H54 (cell line): ENCODE data around the gene GIMAP7.
"Not testable (repeated sequence)": the region's sequence is repeated elsewhere in the genome, so short reads cannot be mapped to it uniquely, and the experiment has no call there.

Experiments used
- DNase-seq: peaks from one replicate; pipeline ENCODE4 v3.0.0; 2011; ENCODE audit warnings: low spot score, mixed read lengths; ENCODE audit not compliant: insufficient read length
- FAIRE-seq: peaks from 3 replicates; lab custom pipeline; 2011; peaks lifted over from hg19 to GRCh38; lab: Jason Lieb, UNC
- POLR2A ChIP-seq: IDR thresholded peaks from 2 replicates; pipeline ENCODE4 v1.6.1; 2011; ENCODE audit warnings: low read depth, mild to moderate bottlenecking, low read length

GIMAP7 gene

DNA sequence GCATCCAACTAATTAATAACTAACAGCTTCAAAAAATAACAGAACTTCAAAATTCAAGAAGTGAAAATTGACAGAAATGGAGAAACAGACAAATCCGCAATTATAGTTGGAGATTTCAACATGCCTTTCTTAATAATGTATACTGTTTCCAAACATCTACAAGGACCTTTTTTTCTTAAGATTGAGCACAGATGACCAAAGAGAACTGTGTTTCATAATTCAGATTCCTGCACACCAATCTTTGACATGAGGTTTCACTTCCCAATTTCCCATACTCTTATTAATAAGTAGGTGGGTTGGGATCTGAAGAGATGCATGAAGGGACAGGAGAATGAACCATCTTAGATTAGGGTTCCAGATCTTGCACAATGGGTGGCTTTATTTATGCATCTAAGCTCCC, 24.9 kb upstream of the GIMAP7 start:
- DNase-seq (no peak), FAIRE-seq (no peak)

DNA sequence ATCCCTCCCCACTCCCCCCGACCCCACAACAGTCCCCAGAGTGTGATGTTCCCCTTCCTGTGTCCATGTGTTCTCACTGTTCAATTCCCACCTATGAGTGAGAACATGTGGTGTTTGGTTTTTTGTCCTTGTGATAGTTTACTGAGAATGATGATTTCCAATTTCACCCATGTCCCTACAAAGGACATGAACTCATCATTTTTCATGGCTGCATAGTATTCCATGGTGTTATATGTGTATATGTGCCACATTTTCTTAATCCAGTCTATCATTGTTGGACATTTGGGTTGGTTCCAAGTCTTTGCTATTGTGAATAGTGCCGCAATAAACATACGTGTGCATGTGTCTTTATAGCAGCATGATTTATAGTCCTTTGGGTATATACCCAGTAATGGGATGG, 21.2 kb upstream of the GIMAP7 start:
- not testable (repeated sequence) for FAIRE-seq, DNase-seq

More for the DNA sequence above, 24.9 kb upstream of the GIMAP7 start:
- TF ChIP-seq POLR2A: no peak

DNA sequence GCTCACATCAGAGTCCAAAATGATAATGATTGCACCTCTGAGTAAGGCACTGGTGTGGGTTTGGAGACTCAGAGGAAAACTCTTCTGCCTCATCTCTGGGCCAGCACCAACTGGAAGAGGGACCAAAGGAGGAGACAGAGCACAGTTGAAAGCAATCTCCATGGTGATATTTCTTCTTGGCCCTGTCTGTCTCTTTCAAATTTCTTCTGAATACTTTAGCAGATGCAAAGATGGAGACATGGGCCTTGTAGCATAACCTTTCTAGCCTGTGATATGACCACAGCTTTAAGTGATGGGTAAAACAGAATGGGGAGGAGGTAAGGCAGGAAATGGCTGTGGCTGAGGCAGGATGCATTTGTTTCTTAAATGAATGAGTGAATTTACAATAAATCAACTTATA, 12.2 kb upstream of the GIMAP7 start:
- FAIRE-seq (no peak), DNase-seq (no peak)
- TF ChIP-seq POLR2A: no peak

DNA sequence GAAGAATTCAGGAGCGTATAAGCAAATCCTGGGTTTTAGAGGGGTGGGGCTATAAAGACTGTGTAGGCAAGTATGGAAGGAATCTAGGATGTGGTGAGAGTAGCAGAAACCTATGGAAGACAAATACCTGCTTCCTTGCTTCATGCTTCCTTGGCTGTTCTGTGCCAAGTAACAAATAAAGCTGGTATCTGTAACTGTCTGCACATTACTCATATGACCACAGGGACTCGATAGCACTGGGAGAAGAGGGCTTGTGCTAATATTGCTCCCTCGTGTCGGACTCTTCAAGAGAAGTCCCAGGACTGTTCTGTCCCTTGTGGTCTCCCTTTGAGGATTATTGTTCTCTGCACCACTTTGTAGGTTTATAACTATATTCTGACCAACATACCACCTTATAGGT, 11.5 kb upstream of the GIMAP7 start:
- DNase-seq (no peak), FAIRE-seq (no peak)
- no peak for TF ChIP-seq POLR2A

DNA sequence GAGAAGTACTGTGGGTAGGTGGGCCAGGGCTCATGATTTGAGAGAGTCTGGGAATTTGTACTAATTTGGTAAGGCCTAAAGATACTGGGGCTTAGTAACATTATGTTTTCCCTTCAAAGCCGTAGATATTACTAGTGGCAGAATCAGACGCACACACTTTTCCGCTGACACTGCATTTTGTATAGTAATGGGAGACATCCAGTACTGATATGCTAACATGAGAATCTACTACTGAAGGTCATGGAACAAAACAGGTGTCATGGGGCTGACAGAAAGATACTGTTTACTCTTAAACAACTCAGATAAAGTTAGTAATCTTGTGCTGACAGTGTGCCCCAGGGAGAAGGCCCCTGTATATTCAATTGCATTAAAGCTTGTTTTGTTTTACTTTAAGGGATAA, 11.1 kb upstream of the GIMAP7 start:
- no peak for TF ChIP-seq POLR2A
- no peak for FAIRE-seq
- no peak for DNase-seq

DNA sequence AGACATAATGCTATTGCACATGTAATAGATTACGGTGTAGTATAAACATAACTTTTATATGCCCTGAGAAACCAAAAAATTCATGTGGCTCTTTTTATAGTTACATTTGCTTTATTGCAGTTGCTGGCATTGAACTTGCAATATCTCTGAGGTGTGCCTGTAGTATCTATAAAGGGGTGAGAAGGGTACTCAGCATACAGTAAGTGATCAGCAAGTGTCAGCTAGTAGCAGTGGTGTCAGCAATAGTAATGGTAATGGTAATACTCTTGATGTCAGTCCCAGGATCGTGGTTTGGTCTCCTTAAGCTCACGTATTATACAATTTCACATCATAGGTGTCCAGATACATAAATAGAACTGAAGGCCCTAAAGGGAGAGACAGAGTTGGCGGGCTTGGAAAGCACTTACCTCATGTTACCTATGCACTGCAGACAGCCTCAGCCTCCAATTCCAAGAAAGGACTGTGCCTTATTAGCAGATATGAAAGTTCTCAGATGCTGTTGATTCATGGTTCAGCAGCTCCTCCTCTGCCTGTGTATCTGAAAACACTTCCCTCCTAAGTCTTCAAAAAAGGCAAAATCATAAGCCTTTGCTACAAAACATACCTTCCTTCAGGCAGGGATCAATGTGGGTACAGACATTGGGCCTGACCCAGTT, 6.6 kb upstream of the GIMAP7 start:
- DNase-seq: no peak
- no peak for TF ChIP-seq POLR2A
- no peak for FAIRE-seq

DNA sequence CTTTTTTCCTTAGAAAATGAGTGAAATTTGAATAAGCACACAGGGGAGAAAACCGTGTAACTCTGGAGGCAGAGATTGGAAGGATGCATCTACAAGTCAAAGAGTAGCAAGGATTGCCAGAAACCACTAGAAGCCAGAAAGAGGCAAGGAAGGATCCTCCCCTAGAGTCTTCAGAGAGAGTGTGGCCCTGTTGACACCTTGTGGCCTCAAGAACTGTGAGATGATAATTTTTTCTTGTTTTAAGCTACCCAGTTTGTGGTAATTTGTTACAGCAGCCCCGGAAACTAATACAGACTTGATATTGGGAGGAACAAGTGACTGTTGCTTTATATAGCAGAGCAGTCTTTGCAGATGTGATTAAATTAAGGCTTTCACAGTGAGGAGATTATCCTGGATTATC, 3.6 kb upstream of the GIMAP7 start:
- no peak for FAIRE-seq
- TF ChIP-seq POLR2A: no peak
- DNase-seq: no peak

DNA sequence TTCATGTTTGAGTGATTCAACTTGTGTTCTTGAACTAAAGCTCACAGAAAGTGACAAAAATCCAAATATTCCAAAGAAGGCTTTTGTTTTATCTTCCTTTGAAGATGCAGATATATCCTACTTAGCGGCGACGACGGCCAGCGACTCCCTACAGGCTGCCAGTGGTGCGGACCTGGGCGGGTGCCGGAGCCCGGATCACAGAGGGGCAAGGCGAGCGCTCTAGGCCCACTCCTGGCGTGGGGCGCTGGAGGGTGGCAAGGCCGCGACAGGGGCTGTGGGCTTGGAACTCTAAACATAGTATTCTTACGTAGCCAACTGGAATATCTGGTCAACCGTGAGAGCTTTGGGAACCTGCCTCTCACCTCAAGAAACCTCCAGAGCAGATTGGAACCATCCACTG, 914 bp upstream of the GIMAP7 start:
- DNase-seq (no peak), FAIRE-seq (no peak)
- TF ChIP-seq POLR2A: no peak

DNA sequence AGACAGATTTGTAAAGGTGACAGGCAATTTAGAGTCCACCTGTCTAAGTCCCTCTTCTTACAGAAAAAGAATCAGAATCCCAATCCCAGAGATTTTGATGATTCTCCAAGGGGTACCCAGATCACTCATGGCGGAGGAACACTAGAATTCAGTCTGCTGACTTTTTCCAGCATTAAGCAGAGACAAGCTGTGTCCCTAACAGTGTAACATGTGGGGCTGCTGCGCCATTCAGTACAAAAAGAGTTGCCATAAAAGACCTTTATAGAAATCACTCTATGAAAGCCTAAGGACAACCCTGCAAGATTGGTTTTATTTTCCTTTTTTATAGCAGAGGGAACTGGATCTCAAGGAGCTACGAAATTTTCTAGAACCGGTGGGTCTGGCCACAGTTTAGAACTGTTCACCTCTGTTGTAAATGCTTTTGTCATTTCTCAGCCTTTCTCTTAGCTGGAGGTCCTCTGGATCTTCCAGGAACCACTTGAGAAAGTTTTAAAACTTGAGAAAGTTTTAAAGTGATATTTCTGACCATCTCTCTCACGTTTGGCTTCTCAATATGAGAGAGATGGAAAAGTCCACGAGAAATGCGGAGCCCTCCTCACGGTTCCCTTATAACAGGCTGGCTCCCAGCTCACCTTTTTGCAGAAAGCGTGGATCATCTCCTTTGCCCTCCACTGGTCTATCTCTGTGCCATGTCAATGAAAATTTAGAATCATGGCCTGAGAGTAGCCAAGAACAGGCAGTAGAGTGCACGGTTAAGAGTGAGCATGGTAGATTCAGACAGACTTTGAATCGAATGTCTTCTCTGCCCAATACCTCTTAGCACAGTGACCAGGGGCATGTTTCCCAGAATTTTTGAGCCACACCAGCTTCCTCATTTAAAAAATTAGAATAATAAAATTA, 826 bp downstream of the GIMAP7 start:
- DNase-seq: no peak
- TF ChIP-seq POLR2A: no peak
- no peak for FAIRE-seq

DNA sequence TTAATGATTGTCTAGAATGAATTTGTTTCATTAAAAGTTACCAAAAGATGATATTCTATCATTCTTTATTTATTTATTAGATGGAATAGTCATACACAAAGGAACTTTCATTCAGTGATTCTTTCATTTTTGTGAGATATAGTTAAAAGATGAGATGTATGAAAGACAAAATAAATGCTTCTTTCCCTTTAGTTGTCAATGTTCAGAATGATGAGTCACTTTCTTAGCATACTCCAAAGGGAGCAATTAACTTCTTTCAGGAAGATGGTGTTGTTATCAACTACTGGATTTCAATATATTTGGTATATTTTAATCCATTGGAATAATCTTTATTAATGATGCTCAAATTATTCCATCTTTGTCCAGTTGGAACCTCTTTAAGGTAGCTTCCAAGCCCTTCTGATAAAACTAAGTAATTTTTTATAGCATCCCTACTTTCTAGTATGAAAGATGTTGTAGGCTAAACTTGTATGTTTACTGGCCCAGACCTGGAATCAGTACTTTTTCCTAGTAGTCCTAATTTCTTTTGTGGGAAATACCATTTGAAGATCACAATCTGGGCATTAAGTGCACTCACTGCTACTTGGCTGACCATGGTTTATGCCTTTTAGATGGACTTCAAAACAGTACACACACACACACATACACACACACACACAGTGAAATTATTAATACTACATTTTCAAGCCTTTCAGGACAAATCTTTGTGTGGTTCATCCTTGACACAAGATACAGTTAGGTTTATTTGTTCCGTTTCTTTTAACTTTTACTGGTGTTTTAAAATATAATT, 2.5 kb downstream of the GIMAP7 start:
- FAIRE-seq (no peak), DNase-seq (no peak)
- TF ChIP-seq POLR2A: no peak

DNA sequence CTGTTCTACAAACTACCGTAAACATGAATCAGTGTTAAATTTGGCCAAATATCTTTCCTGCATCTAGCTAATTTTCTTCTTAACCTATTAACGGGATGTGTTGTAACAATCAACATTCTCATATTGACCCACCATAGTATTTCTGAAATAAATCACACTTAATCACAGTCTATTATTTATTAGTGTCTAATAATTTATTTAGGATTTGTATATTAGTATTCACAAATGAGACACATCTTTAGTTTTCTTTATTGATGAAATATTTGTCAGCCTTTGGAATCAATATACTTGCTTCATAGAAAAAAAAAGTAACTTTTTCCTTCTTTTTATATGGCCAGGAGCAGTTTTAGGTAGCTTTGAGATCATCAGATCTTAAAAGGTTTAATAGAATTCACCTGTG, 4.6 kb downstream of the GIMAP7 start:
- TF ChIP-seq POLR2A: no peak
- no peak for DNase-seq
- FAIRE-seq: no peak

DNA sequence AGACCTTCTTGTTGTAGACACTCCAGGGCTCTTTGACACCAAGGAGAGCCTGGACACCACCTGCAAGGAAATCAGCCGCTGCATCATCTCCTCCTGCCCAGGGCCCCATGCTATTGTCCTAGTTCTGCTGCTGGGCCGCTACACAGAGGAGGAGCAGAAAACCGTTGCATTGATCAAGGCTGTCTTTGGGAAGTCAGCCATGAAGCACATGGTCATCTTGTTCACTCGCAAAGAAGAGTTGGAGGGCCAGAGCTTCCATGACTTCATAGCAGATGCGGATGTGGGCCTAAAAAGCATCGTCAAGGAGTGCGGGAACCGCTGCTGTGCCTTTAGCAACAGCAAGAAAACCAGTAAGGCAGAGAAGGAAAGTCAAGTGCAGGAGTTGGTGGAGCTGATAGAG, 5.5 kb downstream of the GIMAP7 start:
- FAIRE-seq (no peak), DNase-seq (no peak)
- TF ChIP-seq POLR2A: no peak

DNA sequence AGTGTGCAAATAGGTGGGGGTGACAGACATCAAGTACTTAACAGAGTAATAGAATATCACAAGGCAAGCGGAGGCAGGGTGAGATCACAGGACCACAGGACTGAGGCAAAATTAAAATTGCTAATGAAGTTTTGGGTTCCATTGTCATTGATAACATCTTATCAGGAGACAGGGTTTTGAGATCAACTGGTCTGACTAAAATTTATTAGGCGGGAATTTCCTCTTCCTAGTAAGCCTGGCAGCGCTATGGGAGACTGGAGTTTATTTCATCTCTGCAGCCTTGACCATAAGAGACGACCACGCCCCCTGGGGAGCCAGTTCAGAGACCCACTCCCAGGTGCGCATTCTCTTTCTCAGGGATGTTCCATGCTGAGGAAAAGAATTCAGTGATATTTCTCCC, 8.3 kb downstream of the GIMAP7 start:
- FAIRE-seq, DNase-seq: not testable (repeated sequence)

DNA sequence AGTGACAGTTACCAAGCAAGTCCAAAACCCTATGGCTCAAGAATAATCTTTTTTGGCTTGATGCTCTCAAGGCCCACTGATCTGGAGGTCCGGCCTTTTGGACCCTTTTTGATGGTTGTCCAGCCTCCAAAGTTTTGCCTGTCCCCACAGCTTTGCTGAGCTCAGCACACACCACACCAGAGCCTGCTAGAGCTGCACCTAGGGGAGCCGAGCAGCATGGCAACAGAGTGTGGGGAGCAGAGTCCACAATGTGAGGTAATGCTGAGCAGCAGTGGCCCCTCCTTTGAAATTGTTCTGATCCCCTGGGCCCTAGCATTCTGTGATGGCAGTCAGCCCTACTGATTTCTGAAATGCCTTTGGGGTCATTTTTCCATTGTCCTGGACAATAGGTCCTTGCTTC, 9.3 kb downstream of the GIMAP7 start:
- DNase-seq: no peak
- no peak for TF ChIP-seq POLR2A
- no peak for FAIRE-seq

DNA sequence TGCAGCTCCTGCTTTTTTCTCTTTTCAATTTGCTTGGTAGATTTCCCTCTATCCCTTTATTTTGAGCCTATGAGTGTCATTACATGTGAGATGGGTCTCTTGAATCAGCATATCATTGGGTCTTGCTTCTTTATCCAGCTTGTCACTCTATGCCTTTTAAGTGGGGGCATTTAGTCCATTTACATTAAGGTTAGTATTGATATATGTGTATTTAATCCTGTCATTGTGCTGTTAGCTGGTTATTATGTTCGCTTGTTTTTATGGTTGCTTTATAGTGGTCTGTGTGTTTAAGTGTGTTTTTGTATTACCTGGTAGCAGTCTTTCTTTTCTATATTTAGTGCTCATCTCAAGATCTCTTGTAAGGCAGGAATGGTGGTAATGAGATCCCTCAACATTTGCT, 17.0 kb downstream of the GIMAP7 start:
- no peak for FAIRE-seq
- no peak for TF ChIP-seq POLR2A

More for the DNA sequence above, 17.0 kb downstream of the GIMAP7 start:
- DNase-seq: no peak
